A673 (cell line): ENCODE data around the gene PNPLA1.

Source experiments
- CTCF ChIP-seq: fragments of 300-800, 200-600 bp; sonication (generic); conservative IDR thresholded peaks from 2 replicates; pipeline ENCODE4 v1.5.1; 2017; ENCODE audit warnings: low read depth, mild to moderate bottlenecking, antibody characterized with exemption, low read length, moderate library complexity, mixed read lengths
- EZH2 ChIP-seq: fragments of 200-600 bp; sonication (generic); IDR thresholded peaks from 2 replicates; pipeline ENCODE4 v1.6.1; 2017; ENCODE audit warnings: borderline replicate concordance, low read depth, mild to moderate bottlenecking, mixed read lengths, antibody characterized with exemption, low read length; ENCODE audit not compliant: poor library complexity, severe bottlenecking

GRCh38 chr6:36246506-36247268, 23.2 kb upstream of the PNPLA1 start:
- TF ChIP-seq CTCF: no peak
- no peak for TF ChIP-seq EZH2
